NCI-H2171 (cell line): ENCODE measurements around the gene SBF2.

Experiments used
- DNase-seq: peaks from one replicate; lab custom pipeline; 2025; lab: John Stamatoyannopoulos, UW

SBF2 gene

DNA sequence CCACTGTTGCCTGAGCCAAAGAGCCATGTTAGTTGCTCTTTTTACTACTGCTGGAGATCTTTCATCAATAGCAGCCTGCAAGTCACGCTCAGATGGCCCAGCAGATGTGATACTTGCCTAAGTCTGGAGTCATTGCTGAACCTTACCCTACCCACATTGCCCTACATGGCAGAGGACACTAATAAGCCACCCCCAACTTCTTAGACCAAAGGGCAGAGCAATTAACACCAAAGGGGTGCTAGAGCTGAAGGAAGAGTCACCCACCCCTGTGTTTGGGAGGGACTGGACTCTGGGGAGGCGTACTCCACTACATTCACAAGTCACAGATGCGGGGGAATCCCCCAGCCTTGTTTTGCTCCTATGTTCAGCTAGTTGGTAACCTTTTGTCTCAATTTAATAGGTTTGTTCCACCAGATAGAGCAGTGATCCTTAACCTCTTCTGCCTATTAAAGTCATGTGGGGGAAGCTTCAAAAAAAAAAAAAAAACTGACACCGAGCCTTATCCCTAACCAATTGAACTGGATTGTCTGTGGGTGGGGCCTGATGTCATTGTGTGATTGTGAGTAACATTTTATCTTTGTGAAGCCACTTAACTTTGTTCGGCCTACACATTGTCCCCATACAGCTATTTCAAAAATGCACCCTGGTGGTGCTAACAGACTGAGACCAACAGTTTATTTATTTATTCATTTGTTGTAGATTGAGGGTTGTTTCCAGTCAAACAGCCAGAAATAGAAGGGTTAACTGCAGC lies 23.9 kb upstream of the SBF2 start:
- no peak for DNase-seq

DNA sequence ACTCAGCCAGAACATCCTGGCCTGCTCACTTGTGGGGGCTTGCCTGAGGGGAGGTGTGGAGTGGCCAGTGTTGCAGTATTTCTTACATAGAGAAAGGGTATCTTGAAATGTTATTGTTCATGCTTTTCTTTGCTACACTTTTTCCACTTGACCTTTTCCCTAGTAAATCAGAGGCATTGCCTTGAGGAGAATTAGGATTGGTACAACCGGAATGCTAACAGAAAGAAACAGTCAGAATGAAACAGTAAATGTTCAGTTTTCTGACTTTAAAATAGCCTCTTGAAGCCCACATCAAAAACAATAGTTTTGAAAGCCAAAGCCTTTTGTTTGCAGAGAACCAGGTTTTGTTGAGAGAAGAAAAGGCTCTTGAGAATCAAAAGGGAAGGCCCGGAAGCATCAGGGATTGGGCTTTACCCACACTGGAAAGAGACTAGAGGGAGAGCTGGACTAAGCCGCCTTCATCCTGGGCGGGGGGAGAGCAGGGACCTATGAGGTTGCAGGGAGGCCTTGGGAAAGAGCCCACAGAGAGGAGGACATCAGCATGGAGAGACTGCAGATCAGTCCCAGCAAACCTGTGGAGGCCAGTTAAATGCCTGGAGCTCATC lies 23.2 kb upstream of the SBF2 start:
- DNase-seq, result no peak

DNA sequence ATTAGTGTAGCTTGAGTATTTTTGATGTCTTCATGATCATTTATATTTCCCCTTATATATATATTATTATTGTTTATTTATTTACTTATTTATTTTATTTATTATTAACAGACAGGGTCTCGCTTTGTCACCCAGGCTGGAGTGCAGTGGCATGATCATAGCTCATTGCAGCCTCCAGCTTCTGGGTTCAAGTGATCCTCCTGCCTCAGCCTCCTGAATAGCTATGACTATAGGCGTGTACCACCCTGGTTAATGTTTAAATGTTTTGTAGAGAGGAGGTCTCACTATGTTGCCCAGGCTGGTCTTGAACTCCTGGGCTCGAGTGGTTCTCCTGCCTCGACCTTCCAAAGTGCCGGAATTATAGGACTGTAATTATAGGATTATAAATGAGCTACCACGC lies 21.1 kb upstream of the SBF2 start:
- no peak for DNase-seq

DNA sequence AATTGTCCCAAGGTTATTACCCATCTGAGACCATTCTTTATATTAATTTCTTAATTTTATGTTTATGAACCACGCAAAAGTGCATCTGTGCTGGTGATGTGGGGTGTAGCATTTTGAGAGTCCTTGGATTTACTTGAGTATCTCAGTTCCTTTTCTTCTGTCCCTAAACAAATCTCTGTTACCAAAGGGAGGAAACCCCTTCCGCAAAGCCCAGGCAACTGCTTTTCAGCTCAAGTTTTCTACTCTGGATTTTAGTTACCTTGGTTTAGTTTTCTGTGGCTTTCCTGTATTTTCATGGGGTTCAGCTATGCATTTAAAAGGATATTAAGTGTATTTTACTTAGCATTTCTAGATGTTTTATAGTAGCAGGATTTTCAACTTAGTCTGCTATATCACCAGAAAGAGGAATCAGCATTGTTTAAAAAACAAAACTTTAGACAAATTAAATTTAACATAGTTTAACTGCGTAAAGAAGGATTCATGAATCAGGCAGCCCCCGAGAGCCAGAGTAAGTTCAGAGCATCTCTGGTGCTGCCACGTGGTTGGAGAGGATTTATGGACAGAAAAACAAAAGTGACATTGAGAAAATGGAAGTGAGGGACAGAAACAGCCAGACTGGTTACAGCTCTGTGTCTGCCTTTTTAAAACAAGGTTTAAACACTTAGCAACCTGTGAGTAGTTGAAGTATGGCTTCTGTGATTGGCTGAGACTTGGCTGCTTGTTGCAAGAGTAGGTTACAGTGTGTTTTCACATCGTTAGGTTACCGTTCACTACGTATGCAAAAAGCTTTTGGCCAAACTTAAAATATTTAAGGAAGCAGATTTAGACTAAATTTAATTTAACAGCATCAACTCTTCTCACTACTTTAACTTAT lies 20.4 kb upstream of the SBF2 start:
- no peak for DNase-seq

DNA sequence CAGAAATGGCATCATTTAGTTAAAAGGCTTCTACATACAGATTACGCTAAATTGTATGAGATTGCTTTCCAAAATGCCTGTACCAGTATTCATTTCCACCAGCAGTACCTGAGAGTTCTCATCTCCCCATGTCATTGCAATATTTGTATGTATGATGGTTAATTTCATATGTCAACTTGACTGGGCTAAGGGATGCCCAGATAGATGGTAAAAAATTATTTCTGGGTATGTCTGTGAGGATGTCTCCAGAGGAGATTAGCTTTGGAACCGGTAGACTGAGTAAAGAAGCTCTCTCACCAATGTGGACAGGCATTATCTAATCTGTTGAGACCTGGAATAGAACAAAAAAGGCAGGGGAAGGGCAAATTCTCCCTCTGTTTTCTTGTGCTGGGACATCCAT lies 17.8 kb upstream of the SBF2 start:
- no peak for DNase-seq

DNA sequence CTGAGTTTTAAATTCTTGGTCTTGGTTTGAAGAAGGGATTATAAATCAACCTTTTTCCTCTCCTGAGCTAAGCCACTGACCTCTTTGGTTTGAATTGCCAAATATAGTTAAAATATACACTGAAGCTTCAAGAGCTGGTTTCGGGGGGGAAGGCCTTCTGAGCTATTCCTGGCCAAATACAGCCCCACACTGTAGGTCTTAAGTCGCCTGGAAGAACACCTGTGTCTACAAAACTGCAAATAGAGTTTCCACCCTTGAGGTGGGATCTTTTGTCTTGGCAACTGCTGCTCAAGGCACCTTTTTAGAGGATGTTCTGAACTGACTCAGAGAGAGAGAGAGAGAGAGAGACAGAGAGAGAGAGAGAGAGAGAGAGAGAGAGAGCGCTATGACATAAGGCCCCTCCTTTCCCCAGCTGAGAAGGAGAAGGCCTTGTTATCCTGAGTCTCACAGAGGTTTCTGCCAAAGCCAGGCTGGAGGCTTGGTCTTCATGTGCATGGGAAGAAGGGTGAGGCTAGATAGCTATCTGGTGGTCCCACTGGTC lies 16.4 kb upstream of the SBF2 start:
- DNase-seq, result no peak

DNA sequence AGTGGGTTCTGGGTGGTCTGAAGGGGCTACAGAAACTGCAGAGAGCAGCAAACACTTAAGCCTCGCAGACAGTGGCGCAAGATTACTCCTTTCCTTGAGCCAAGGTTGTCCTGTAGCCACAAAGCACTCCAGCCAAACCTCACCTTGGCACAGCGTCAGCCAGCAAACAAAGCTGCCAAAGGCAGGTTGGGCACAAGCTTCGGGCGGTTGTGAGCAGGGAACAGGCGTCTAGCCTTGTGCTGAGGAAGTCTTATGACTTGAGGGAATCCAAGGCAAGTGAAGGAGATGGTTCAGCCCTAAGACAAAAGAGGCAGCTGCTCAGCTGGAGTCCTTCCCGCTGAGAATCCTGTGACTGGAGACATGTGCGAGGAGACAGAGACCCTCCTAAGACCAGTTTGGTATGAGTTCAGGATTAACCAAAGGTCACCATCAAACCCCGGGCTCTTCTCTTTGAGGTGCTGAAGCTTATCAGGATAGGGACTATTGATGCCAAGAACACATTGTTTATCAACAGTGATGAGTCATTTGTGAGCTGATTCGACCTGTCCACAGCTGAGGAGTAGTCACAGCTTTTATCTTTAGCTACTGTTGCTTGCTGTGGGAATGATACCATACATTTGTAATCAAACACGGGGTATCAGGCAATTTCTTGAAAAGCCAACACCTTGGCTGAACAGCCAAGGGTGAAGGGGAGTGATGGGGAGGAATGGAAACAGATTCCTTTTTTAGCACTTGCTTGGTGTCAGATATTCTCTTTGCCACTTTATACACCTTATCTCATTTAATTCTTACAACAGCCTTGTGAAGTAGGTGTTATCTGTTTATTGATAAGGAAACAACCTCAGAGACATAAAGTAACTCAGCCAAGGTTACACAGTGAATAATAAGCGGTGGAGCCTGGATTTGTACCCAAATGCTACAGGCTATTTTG lies 15.4 kb upstream of the SBF2 start:
- DNase-seq, result no peak

DNA sequence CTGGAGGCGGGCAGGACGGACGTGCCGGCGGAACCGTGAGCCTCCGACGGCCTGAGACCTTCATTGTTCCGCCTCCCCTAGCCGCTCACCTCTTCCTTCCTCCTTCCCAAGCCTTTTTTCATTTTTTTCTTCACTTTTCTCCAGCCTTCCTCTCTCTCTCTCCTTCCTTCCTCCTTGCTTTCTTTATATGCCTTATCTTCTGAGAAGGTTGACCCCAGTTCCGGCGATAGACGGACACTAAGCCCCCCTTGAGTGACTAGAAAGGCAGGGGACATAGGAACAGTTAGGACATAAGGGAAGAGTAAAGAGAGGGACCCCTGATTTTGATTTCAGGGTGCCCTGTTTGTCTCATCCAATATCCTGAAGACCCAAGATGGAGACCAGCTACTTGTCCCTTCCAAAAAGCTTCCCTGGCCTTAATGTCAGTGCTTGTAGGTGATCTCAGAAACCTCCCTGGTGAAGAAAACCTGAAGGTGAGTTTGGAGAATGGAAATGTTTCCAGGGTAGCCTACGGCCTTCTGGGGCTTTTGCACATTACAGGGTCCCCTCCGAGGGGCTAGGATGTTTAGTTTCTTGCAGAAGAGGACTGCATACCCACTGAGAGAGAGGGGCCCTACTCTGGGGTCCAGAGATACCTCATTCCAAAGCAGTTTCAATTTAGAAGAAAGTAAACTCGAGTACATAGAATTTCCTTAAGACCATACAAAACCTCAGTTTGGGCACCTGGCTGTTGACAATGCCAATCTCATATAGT lies 14.4 kb upstream of the SBF2 start:
- DNase-seq, result no peak

DNA sequence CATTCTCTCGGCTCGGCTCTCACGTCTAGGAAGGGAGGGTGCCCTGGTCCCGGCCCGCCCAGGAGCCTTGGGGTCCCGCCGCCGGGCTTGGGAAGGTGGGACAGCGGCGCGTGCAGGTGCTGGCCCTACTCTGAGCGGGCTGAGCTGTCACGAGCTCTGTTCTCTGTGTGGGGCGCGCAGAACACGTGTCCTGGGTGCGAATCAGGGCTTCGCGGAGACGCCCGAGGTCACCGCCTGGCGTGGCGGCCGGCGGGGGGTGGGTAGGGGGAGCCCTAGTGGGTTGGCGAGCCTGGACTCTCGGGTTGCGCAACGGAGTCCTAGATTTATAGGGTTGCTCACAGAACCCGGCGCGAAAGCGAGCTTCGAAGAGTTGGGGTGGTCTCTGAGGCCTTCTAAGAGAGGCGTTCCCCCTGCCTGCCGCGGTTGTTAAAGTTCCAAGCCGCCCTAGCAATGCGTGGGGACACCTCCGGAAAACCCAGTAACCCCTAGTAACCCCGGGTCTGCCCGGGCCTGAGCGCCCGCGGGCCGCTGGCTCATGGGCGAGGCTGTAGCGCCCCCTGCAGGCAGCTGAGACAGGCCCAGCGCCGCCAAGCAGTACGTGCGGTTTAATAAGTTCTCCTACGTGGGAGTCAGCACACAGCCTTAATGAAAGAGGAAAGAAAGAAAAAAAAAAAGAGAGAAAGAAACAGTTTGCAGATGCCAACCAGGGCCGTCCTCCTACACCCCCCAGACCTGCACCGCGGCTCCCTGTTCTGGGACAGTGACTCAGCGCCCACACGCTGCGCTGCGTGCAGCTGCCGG lies 13.6 kb upstream of the SBF2 start:
- no peak for DNase-seq

DNA sequence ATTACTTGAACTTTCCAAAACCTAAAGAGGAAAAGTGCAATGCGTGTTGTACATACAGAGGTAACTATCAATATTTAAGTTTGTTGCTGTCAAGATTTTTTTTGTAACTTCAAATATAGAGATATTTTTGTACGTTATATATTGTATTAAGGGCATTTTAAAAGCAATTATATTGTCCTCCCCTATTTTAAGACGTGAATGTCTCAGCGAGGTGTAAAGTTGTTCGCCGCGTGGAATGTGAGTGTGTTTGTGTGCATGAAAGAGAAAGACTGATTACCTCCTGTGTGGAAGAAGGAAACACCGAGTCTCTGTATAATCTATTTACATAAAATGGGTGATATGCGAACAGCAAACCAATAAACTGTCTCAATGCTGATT lies 13.0 kb upstream of the SBF2 start:
- DNase-seq, result no peak

DNA sequence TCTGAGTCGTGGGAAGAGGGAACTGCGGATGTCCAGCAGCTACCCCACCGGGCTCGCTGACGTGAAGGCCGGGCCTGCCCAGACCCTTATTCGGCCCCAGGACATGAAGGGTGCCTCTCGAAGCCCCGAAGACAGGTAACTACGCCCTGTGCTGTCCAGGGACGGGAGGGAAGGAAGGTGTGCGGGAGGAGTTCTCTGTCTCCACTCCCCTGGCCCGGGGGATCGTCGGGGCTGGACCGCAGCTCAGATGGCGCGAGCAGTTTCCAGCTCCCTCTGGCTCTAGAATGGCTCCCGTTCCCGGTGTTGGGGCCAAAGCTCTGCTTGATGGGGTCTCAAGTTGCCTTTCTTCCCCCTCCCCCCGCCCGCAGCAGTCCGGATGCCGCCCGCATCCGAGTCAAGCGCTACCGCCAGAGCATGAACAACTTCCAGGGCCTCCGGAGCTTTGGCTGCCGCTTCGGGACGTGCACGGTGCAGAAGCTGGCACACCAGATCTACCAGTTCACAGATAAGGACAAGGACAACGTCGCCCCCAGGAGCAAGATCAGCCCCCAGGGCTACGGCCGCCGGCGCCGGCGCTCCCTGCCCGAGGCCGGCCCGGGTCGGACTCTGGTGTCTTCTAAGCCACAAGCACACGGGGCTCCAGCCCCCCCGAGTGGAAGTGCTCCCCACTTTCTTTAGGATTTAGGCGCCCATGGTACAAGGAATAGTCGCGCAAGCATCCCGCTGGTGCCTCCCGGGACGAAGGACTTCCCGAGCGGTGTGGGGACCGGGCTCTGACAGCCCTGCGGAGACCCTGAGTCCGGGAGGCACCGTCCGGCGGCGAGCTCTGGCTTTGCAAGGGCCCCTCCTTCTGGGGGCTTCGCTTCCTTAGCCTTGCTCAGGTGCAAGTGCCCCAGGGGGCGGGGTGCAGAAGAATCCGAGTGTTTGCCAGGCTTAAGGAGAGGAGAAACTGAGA lies 12.2 kb upstream of the SBF2 start:
- DNase-seq, result no peak

DNA sequence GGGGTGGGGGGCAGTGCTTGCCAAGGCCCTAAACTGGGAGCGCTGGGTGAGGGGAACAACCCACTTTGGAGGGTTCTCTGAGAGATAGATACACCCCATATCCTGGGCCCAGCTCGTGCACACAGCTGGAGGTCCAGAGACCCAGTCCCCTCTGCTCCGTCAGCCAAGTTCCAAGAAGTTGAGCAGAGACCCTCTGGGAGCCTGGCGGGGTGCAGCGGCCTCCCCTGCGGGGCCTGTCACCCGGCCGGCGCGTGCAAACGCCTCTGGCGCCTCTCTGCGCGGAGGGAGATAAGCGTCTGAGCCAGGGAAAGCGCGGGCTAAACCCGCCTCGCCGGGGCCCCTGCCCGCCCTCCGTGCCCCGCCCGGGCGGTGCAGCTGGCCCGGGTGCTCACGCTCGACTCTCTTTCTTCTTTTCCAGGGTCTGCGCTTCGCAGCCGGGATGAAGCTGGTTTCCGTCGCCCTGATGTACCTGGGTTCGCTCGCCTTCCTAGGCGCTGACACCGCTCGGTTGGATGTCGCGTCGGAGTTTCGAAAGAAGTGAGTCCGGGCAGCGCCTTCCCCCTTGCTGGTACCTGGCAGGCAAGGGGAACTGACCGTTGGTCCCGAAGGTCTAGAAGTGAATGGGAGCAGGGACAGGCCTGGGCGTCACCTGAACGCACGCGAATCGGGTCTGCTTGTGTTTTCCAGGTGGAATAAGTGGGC lies 11.4 kb upstream of the SBF2 start:
- no peak for DNase-seq

DNA sequence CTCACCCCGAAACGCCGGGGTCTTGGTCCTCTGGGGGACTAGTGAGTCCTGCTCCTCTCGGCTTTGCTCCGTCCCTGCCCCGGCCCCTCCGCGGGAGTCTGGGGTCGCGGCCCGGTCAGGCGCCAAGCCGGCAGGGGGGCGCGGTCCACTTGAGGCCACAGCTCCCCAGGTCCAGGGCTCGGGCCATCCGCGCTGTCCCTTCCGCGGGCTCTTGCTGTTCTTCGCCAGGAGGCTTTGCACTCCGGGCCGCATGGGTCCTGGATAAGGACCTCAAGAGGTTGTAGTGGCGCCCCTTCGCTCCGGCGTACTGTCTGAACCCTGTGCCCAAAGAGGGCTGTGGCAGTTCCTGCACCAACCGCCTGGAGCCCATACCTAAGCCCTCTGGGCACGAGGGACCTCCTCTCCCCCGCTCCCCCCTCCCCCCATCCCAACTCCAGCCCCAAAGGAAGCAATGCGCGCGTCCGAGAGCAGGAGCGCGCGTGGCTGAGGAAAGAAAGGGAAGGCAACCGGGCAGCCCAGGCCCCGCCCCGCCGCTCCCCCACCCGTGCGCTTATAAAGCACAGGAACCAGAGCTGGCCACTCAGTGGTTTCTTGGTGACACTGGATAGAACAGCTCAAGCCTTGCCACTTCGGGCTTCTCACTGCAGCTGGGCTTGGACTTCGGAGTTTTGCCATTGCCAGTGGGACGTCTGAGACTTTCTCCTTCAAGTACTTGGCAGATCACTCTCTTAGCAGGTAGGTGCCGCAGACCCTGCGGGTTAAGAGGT lies 10.7 kb upstream of the SBF2 start, which contains the start of gene ADM:
TSS of gene ADM (plus strand) at position 579 of the 767 bp plus-strand sequence. CDS start 628 bp downstream, outside the sequence.
- no peak for DNase-seq

DNA sequence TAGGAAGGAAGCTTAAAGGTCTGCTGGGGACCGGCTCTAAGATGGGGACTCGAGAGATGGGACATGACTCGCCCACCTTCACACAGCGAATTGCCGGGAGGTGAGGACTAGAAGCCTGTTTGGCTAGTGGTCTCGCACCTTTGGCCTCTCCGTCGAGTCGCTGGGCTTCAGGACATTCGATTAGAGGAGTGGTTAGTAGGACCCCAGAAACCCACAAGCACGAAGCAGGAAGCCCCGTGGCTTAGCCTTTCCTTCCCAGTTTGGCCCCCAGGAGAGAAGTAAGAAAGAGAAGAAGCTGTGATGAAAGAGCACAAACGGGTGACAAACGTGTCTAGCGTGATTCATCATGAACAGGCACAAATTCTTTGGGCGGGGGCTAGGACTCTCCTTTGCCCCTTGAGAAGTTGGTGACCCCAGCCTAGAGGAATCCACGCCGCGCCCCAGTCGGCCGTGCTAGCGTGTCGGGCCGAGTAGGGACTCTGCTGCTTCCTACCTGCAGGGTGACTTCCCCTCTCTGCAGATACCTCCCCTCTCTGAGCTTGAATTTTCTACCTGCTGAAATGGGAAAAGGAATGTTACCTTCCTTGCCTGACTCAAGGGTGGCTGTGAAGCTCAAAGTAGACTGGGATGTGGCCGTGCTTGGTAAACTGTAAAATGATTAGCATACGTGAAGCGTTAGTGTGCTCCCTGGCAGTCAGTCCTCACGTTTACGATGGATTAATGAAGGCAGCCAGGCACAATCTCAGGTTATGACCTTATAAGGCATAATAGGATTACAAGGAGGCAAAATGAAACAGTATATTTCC lies 9.7 kb upstream of the SBF2 start:
- DNase-seq, result no peak

DNA sequence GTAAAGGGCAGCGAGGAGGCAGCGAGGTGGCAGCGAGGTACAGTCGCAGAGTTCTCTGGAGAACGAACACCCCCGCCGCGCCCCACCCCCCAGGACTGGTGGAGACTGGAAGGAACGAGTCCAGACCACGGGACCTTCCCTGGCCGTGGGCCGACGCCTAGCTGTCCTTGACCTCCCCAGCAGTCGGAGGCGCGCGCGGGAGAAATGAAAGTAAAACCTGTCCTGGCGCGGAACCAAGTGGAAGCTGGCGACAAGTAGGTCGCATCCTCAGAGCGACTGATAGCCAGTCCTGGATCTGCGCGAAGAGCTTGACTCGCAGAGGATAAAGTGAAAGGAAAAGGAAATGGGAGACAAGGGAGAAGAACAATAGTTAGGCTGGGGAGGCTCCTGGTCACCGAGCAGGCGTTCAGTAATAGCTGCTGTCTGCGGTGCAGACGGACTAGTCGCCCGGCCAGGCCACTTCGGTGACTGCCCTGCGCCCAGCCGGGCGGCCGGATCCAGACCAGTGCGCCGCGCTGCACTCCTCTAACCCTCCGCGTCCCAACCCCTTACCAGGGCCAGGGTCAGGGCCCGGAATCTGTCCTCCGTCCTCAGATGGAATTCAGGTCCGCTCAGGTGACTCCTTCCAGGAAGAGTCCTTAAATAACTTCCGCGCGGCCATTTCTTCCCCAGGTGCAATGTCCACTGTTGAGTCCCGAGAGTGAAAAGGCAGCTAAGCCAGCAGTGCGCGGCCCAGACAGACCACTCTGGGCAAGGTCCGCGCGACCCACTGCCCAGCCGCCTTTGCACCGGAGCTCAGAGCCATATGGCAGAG lies 8.9 kb upstream of the SBF2 start:
- DNase-seq, result no peak

DNA sequence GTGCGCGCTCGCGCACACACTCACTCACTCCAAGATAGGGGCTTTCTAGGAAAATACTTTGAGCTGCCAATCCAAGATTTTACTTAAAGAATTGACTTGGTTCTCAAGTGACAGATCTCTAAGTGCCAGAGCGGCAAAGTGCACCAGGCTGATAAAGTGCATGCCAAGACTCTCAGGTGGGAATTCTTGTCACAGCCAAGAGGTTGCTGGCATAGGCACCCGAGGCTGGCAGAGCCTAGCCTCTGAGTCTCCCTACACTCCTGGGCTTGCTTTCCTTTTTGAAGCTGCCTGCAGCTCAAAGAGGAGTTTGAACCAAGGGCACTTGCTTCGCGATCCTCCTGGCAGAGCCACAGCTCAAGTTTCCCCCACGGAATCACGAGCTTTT lies 8.3 kb upstream of the SBF2 start:
- DNase-seq, result no peak
